H1 (cell line): ENCODE results near the gene ZNF408. TPM values are rescaled to one million over a fixed set of nuclear protein-coding genes. Genes with fewer than 3 reads are reported as not detected.

ENCODE experiments used
- BCL11A ChIP-seq, 2 experiments: IDR thresholded peaks; one replicate each; pipeline ENCODE4 v1.6.1; 2011; ENCODE audit warnings: low read depth in 2 of 2, low read length in 2 of 2, mild to moderate bottlenecking in 2 of 2
- BRCA1 ChIP-seq: IDR thresholded peaks from 2 replicates; pipeline ENCODE4 v1.6.1; 2012; ENCODE audit warnings: low read depth, low read length, improper control_type of control experiment
- KDM1A ChIP-seq: fragments of 200-600, 300-600 bp; sonication (generic); IDR thresholded peaks from 2 replicates; pipeline ENCODE4 v1.7.1; 2016; ENCODE audit warnings: mild to moderate bottlenecking, low read length, borderline replicate concordance
- POLR2A ChIP-seq, 2 experiments: IDR thresholded peaks; 1 replicate in 1 of 2; 2 replicates in 1 of 2; pipeline ENCODE4 v1.6.1; 2011; ENCODE audit warnings: low read depth in 2 of 2, low read length in 2 of 2, mild to moderate bottlenecking in 2 of 2; ENCODE audit errors: control extremely low read depth in 1 of 2
- RAD21 ChIP-seq, 2 experiments: IDR thresholded peaks in 1 of 2; conservative IDR thresholded peaks in 1 of 2; 2 replicates each; pipeline ENCODE4 v1.6.1; 2011; ENCODE audit warnings: low read depth in 2 of 2, low read length in 2 of 2, improper control_type of control experiment in 1 of 2, inconsistent platforms in 1 of 2, mild to moderate bottlenecking in 1 of 2, moderate library complexity in 1 of 2
- SP4 ChIP-seq: IDR thresholded peaks from 2 replicates; pipeline ENCODE4 v1.6.1; 2012; ENCODE audit warnings: low read length, inconsistent platforms
- polyA plus RNA-seq, 7 experiments: library from polyadenylated mRNA; depleted of rRNA in 3 of 7; stranded (reverse) in 5 of 7; unstranded in 2 of 7; fragments of >200 nt in 5 of 7; fragments of 200-250 nt in 2 of 7; gene quantifications; 1 replicate in 5 of 7; 2 replicates in 1 of 7; 4 replicates in 1 of 7; pipeline versions ENCODE4 v1.2.1 to v1.2.3, GENCODE V29; 2011 to 2013; ENCODE audit warnings: missing spikeins in 2 of 7, mixed read lengths in 2 of 7
- total RNA-seq: library from RNA; stranded (reverse); fragmentation: NEBNext Ultra II Directional; extraction: Animal tissue kit (Norgen Biotek cat#: 25700); gene quantifications from 2 replicates; pipeline ENCODE4 v1.2.1, GENCODE V29; 2021

The ZNF408 gene
- total and polyA plus RNA-seq, 2 of the 8 experiments (the other 6 are each of a cell fraction or from before 2014, with no cell fraction given): 10.7 to 11.0 TPM

- TF ChIP-seq KDM1A: no peak
- no peak for TF ChIP-seq BRCA1
- no peak for TF ChIP-seq RAD21 (IDR thresholded peaks at IDR 0.05 in 1 of 2, conservative IDR thresholded peaks at IDR 0.05 in 1 of 2; ENCODE audit: low read depth in 2 of 2, low read length in 2 of 2)
- TF ChIP-seq SP4: no peak
- TF ChIP-seq POLR2A (IDR thresholded peaks at IDR 0.05; ENCODE audit: control extremely low read depth in 1 of 2, low read depth in 2 of 2, low read length in 2 of 2): no peak
- no peak for TF ChIP-seq BCL11A (IDR thresholded peaks at IDR 0.05; ENCODE audit: low read depth in 2 of 2, low read length in 2 of 2)
Measured at GRCh38 chr11:46697723-46698122, 3.1 kb upstream of the ZNF408 start (continued).
